ENCODE data around the gene RAP1GDS1. TPM values are rescaled to one million over a fixed set of nuclear protein-coding genes. Genes with fewer than 3 reads are reported as not detected.

The RAP1GDS1 gene
- total RNA-seq, 1 donor from 2014 or later = 11.1 TPM

- no peak for TF ChIP-seq CTCF (IDR thresholded peaks at IDR 0.05; ENCODE audit: borderline replicate concordance)
- H3K9me3 ChIP-seq (replicated peaks) = peaks cover 24% of the 10 kb centered on the region
- peaks cover 9% of the 10 kb centered on the region for H3K36me3 ChIP-seq
- H3K4me1 ChIP-seq = peaks cover 8% of the 10 kb centered on the region
- H3K4me3 ChIP-seq = no peak overlapping the region
- DNase-seq = no peak
- no peak overlapping the region for H3K27ac ChIP-seq (replicated peaks)
- intact Hi-C loops (cut with micrococcal nuclease) = no loop called here
- no peaks in the 10 kb centered on the region for H3K27me3 ChIP-seq (ENCODE audit: low read depth)
These were observed 44.4 kb downstream of the RAP1GDS1 start for GRCh38 chr4:98305576-98305975.

- H3K27me3 ChIP-seq (ENCODE audit: low read depth) = no peaks in the 10 kb centered on the region
- H3K9me3 ChIP-seq (replicated peaks) = no peaks in the 10 kb centered on the region
- no peak overlapping the region for H3K4me3 ChIP-seq
- H3K4me1 ChIP-seq = peaks cover 3% of the 10 kb centered on the region
- no peak for DNase-seq
- TF ChIP-seq CTCF (IDR thresholded peaks at IDR 0.05; ENCODE audit: borderline replicate concordance) = no peak
- H3K36me3 ChIP-seq = no peaks in the 10 kb centered on the region
- H3K27ac ChIP-seq (replicated peaks) = no peak overlapping the region
- intact Hi-C loops (cut with micrococcal nuclease) = no loop called here
These were observed 49.7 kb downstream of the RAP1GDS1 start for GRCh38 chr4:98310867-98311266.

- H3K9me3 ChIP-seq (replicated peaks) = no peaks in the 10 kb centered on the region
- TF ChIP-seq CTCF (IDR thresholded peaks at IDR 0.05; ENCODE audit: borderline replicate concordance) = no peak
- intact Hi-C loops (cut with micrococcal nuclease) = no loop called here
- H3K36me3 ChIP-seq = no peaks in the 10 kb centered on the region
- no peaks in the 10 kb centered on the region for H3K27me3 ChIP-seq (ENCODE audit: low read depth)
- no peak overlapping the region for H3K27ac ChIP-seq (replicated peaks)
- H3K4me3 ChIP-seq = no peak overlapping the region
- DNase-seq = no peak
- no peaks in the 10 kb centered on the region for H3K4me1 ChIP-seq
These were observed 50.5 kb downstream of the RAP1GDS1 start for GRCh38 chr4:98311656-98312055.

GRCh38 chr4:98314791-98315565, 53.8 kb downstream of the RAP1GDS1 start:
- no peak for DNase-seq
- H3K9me3 ChIP-seq (replicated peaks) = no peaks in the 10 kb centered on the region
- no peaks in the 10 kb centered on the region for H3K4me1 ChIP-seq
- H3K4me3 ChIP-seq = no peak overlapping the region
- H3K36me3 ChIP-seq = peaks cover 6% of the 10 kb centered on the region
- intact Hi-C loops (cut with micrococcal nuclease) = no loop called here
- TF ChIP-seq CTCF (IDR thresholded peaks at IDR 0.05; ENCODE audit: borderline replicate concordance) = no peak
- H3K27ac ChIP-seq (replicated peaks) = no peak overlapping the region
- H3K27me3 ChIP-seq (ENCODE audit: low read depth) = no peaks in the 10 kb centered on the region

GRCh38 chr4:98318521-98318920, 57.3 kb downstream of the RAP1GDS1 start:
- Histone ChIP-seq H3K27ac (replicated peaks) (no peak overlapping the region), H3K9me3 (replicated peaks) (no peaks in the 10 kb centered on the region), H3K36me3 (peaks cover 7% of the 10 kb centered on the region), H3K4me3 (no peak overlapping the region), H3K4me1 (no peaks in the 10 kb centered on the region), H3K27me3 (ENCODE audit: low read depth) (no peaks in the 10 kb centered on the region)
- intact Hi-C loops (cut with micrococcal nuclease) = no loop called here
- no peak for TF ChIP-seq CTCF (IDR thresholded peaks at IDR 0.05; ENCODE audit: borderline replicate concordance)
- no peak for DNase-seq
